Measurements from ENCODE around the gene POLR2J2.
"Not testable (repeated sequence)": the region's sequence is repeated elsewhere in the genome, so short reads cannot be mapped to it uniquely, and the experiment has no call there.

Gene POLR2J2

GRCh38 chr7:102689436-102690282 lies 18.2 kb upstream of the POLR2J2 start:
- DNase-seq (ENCODE audit: low read depth in 1 of 2, low spot score in 1 of 2); H3K27ac ChIP-seq (replicated peaks); H3K27me3 ChIP-seq (ENCODE audit: insufficient read depth, poor library complexity, severe bottlenecking): not testable (repeated sequence)
- 0 out of 2 replicates have a peak overlapping the region, but pooled peaks have one; percentile 16 for H3K4me3 ChIP-seq (replicated peaks; ENCODE audit: insufficient read depth, low read length)

DNA sequence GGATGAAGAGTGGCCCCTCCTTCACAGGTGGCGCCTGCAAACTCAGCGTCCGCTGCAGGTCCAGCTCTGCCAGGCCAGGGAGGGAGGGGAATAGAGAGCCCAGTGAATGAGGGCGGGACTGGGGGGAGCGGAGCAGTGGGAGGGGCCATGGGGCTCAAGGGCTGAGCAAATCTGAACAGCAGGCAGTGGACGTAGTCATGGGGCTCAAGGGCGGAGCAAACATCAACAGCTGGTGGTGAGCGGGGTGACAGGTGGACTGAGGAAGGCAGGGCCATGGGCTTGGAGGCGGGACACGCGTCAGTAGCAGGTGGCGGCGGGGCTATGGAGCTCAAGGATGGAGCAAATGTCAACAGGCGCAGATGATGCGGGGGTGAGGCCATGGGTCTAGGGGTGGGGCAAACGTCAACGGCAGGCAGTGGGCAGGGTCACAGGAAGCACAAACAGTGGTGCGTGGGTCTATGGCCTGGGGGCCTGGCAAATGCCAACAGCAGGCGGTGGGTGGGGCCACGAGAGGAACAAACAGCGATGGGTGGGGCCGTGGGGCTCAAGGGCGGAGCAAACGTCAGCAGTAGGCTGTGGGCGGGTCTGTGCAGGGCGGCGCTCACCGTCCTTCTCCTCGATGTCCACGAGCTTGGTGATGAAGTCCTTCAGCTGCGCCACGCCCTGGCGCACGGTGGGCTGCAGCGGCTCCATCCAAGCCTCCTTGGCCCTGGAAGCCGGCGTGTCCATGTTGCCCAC lies 17.0 kb upstream of the POLR2J2 start:
- not testable (repeated sequence) for H3K4me3 ChIP-seq (replicated peaks; ENCODE audit: insufficient read depth, low read length); DNase-seq (ENCODE audit: low read depth in 1 of 2, low spot score in 1 of 2)

DNA sequence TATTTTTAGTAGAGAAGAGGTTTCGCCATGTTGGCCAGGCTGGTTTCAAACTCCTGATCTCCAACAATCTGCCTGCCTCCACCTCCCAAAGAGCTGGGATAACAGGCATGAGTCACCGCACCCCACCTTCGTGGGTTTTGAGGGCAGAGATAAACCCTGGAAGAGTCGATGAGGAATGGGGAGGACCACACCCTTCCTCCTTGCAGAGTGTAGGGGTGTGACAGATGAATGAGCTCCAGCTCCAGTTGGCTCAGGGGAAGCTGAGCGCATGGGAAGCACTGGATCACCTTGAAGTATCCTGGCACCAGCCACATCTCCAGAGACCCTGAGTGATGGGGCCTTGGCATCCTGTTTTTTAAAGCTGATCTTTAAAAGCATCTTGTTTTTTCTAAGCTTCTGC lies 11.1 kb upstream of the POLR2J2 start:
- not testable (repeated sequence) for H3K27me3 ChIP-seq (ENCODE audit: insufficient read depth, poor library complexity, severe bottlenecking); DNase-seq (ENCODE audit: low read depth in 1 of 2, low spot score in 1 of 2); H3K4me3 ChIP-seq (replicated peaks; ENCODE audit: insufficient read depth, low read length); H3K27ac ChIP-seq (replicated peaks)

More for the DNA sequence above, 17.0 kb upstream of the POLR2J2 start:
- H3K27me3 ChIP-seq (ENCODE audit: insufficient read depth, poor library complexity, severe bottlenecking); H3K27ac ChIP-seq (replicated peaks): not testable (repeated sequence)

DNA sequence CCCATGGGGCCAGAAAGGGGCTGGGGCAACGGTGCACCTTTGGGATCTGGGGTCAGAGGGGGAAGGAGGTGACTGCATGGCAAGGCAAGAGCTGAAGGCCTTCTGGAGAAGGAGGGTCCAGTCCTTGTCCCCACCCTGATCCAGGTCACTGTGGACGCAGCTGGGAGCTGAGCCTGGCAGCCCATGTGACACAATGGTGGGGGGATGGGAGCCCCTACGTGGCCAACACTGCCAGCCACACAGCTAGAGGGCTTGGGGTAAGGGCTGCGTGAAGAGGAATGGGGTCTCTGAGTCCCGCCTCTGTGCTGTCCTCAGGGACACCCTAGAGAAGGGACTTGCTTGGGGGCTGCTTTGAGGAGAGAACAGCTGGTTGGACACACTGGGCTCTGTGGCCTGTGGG lies 9.3 kb upstream of the POLR2J2 start:
- H3K27me3 ChIP-seq (ENCODE audit: insufficient read depth, poor library complexity, severe bottlenecking); H3K27ac ChIP-seq (replicated peaks): not testable (repeated sequence)

DNA sequence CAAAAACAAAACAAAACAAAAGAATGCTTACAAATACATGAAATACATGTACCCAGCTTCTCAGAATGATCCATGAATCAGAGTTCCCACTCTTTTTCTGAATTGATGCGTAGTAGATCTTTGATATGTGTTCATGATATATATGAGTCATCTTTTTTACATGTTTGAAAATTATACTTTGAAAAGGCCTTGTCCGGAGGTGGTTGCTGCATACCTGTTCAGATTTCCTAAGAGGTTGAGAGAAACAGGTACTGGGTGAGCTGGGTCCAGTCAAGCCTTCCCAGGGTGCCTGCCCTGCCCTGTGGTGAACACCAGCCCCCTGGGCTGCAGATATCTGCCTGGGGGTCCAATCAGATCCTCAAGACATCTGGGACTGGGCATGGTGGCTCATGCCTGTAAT lies 4.1 kb upstream of the POLR2J2 start:
- not testable (repeated sequence) for H3K4me3 ChIP-seq (replicated peaks; ENCODE audit: insufficient read depth, low read length)

More for the DNA sequence above, 9.3 kb upstream of the POLR2J2 start:
- not testable (repeated sequence) for DNase-seq (ENCODE audit: low read depth in 1 of 2, low spot score in 1 of 2); H3K4me3 ChIP-seq (replicated peaks; ENCODE audit: insufficient read depth, low read length)

GRCh38 chr7:102673447-102674067 lies 2.1 kb upstream of the POLR2J2 start:
- not testable (repeated sequence) for H3K4me3 ChIP-seq (replicated peaks; ENCODE audit: insufficient read depth, low read length); H3K27ac ChIP-seq (replicated peaks); H3K27me3 ChIP-seq (ENCODE audit: insufficient read depth, poor library complexity, severe bottlenecking); DNase-seq (ENCODE audit: low read depth in 1 of 2, low spot score in 1 of 2)

More for the DNA sequence above, 4.1 kb upstream of the POLR2J2 start:
- not testable (repeated sequence) for H3K27ac ChIP-seq (replicated peaks); DNase-seq (ENCODE audit: low read depth in 1 of 2, low spot score in 1 of 2); H3K27me3 ChIP-seq (ENCODE audit: insufficient read depth, poor library complexity, severe bottlenecking)

DNA sequence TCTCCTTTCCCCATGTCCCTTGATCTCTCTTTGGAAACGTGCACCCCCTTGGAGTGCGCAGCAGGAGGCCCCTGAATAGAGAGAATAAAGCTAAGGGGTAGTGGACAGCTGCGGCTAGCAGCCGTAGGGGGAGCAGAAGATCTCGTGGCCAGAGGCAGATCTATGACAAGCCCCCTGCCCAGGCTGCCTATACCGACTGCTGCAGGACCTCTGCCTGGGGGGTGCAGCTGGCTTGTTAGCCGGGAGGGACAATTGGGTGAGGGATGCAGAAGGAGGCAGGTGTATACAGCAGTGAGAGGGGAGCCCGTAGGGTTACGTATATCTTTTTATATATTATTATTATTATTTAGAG lies 469 bp upstream of the POLR2J2 start:
- H3K27ac ChIP-seq (replicated peaks); DNase-seq (ENCODE audit: low read depth in 1 of 2, low spot score in 1 of 2); H3K27me3 ChIP-seq (ENCODE audit: insufficient read depth, poor library complexity, severe bottlenecking); H3K4me3 ChIP-seq (replicated peaks; ENCODE audit: insufficient read depth, low read length): not testable (repeated sequence)

DNA sequence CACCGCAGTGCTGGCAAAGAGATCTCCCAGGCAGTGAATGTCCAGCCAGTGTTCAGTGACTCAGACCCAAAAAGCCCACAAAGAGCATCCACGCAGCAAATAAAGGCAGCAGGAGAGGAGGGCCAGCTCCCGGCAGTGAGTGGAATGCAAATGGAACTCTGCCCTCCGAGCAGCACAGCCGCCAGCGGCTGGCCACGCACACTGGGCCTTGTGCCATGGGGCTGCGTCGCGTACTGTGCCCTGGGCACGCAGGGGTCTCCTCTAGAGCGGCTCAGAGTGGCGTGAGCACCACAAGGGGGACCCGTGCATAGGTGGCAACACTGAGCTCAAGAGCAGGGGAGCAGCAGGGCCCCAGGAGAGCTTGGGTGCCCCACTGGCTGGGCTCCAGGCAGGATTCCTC lies 3.9 kb downstream of the POLR2J2 start:
- H3K4me3 ChIP-seq (replicated peaks; ENCODE audit: insufficient read depth, low read length); DNase-seq (ENCODE audit: low read depth in 1 of 2, low spot score in 1 of 2); H3K27me3 ChIP-seq (ENCODE audit: insufficient read depth, poor library complexity, severe bottlenecking); H3K27ac ChIP-seq (replicated peaks): not testable (repeated sequence)

- not testable (repeated sequence) for H3K27ac ChIP-seq (replicated peaks); H3K4me3 ChIP-seq (replicated peaks; ENCODE audit: insufficient read depth, low read length); DNase-seq (ENCODE audit: low read depth in 1 of 2, low spot score in 1 of 2); H3K27me3 ChIP-seq (ENCODE audit: insufficient read depth, poor library complexity, severe bottlenecking)
Measured at GRCh38 chr7:102666850-102667249, 4.6 kb downstream of the POLR2J2 start.

DNA sequence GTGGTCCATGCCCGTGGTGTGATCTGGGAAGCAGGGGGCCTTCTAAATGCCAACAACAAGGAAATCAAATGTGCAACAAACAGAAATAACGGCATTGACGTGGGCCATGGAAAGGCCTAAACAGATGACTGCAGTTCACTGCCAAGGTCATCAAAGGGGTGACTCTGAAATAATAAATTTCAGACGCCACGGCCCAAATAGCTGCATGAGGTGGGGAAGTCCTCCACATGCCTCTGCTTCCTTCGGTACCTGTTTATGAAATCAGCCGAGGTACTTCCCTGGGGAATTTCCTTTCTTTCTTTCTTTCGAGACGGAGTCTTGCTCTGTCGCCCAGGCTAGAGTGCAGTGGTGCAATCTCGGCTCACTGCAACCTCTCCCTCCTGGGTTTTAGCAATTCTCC lies 6.7 kb downstream of the POLR2J2 start:
- H3K4me3 ChIP-seq (replicated peaks; ENCODE audit: insufficient read depth, low read length); DNase-seq (ENCODE audit: low read depth in 1 of 2, low spot score in 1 of 2); H3K27ac ChIP-seq (replicated peaks); H3K27me3 ChIP-seq (ENCODE audit: insufficient read depth, poor library complexity, severe bottlenecking): not testable (repeated sequence)

DNA sequence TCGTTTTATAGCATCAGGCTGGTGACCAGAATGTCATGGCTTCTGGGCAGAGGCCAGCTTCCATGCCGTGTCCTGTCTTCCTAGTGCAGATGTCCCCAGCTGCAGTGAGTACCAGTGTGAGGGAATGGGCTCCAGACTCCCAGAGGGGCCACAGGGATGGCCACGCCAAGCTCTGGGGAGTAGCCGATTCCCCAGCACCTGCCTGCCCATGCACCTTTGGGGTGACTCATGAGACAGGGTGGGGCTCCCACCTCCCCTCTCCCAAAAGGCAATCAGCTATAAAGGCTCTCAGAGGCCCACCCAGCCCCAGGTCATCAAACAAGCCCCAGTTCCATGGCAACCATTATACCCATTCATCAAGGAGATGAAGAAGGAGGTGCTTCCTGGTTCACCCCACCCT lies 21.5 kb downstream of the POLR2J2 start, which contains the start of gene SPDYE2B:
Gene SPDYE2B, plus strand, starts transcription at position 396 of the 400 bp plus-strand sequence. CDS start 2,030 bp downstream, outside the sequence.
- not testable (repeated sequence) for H3K27ac ChIP-seq (replicated peaks); H3K4me3 ChIP-seq (replicated peaks; ENCODE audit: insufficient read depth, low read length); H3K27me3 ChIP-seq (ENCODE audit: insufficient read depth, poor library complexity, severe bottlenecking); DNase-seq (ENCODE audit: low read depth in 1 of 2, low spot score in 1 of 2)

DNA sequence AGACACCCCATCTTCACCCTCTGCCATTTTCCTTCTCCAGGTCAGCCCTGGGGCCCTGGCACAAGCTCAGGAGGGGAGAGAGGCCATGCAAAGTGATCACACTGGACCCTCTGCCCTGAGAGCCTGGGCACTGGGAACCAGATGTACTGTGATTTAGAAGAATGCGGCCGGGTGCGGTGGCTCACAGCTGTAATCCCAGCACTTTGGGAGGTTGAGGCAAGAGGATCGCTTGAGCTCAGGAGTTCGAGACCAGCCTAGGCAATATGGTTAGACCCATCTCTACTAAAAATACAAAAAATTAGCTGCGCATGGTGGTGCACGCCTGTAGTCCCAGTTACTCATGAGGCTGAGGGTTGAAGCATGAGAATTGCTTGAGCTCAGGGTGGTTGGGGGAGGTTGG lies 23.6 kb downstream of the POLR2J2 start:
- not testable (repeated sequence) for H3K4me3 ChIP-seq (replicated peaks; ENCODE audit: insufficient read depth, low read length); DNase-seq (ENCODE audit: low read depth in 1 of 2, low spot score in 1 of 2); H3K27ac ChIP-seq (replicated peaks); H3K27me3 ChIP-seq (ENCODE audit: insufficient read depth, poor library complexity, severe bottlenecking)

GRCh38 chr7:102643404-102643803 lies 28.1 kb downstream of the POLR2J2 start:
- H3K4me3 ChIP-seq (replicated peaks; ENCODE audit: insufficient read depth, low read length); H3K27ac ChIP-seq (replicated peaks); H3K27me3 ChIP-seq (ENCODE audit: insufficient read depth, poor library complexity, severe bottlenecking); DNase-seq (ENCODE audit: low read depth in 1 of 2, low spot score in 1 of 2): not testable (repeated sequence)

DNA sequence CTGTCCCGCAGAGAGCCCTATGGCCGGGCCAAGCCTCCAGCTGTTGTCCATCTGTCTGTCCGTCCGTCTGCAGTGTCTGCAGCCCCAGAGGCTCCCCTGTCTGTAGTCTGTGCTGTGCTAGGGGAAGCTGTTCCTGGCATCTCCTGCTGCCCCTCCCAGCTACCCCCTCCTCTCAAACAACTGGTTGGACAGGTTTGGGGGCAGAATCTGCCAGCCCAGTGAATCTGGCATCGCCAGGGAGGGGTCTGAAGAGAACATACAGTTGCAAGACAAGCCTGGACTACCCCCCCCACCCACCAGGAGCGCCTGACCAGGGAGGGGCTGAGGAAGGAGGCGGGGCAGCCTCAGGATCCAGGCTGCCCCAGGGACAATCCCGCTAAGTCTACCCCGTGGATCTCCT lies 28.8 kb downstream of the POLR2J2 start, which contains the start of gene UPK3BL1:
Gene UPK3BL1, minus strand, starts transcription at position 101 of the 400 bp plus-strand sequence. Its CDS starts 50 bp downstream, at position 51.
- H3K4me3 ChIP-seq (replicated peaks; ENCODE audit: insufficient read depth, low read length); H3K27ac ChIP-seq (replicated peaks); DNase-seq (ENCODE audit: low read depth in 1 of 2, low spot score in 1 of 2); H3K27me3 ChIP-seq (ENCODE audit: insufficient read depth, poor library complexity, severe bottlenecking): not testable (repeated sequence)
